Ovary (tissue), 3 donors: Measurements from ENCODE around the gene PDE8A.
A peak's percentile ranks its signal among the peaks of the same experiment; 100 is the strongest.

Experiments used
- CTCF ChIP-seq, 3 donors: fragments of 450-650 bp in 2 of 3; fragments of 200-600 bp in 1 of 3; IDR thresholded peaks; one replicate each; pipeline versions ENCODE4 v1.5.1 to v1.8.0; 2016 to 2022; ENCODE audit warnings: antibody characterized with exemption in 3 of 3, mild to moderate bottlenecking in 1 of 3
- POLR2A ChIP-seq: fragments of 450-650 bp; IDR thresholded peaks from one replicate; pipeline ENCODE4 v1.6.1; 2017; ENCODE audit warnings: antibody characterized with exemption, mild to moderate bottlenecking, moderate library complexity
- donor health status: DM: no; HTN: no; CAD: no.

- no peak for TF ChIP-seq POLR2A
- peak; percentile 26 to 62 (median 59) for TF ChIP-seq CTCF (IDR thresholded peaks at IDR 0.05)
Measured at GRCh38 chr15:85044251-85044853, 62.7 kb downstream of the PDE8A start.
